ENCODE measurements around the gene SRSF9.
"Not testable (repeated sequence)": the region's sequence is repeated elsewhere in the genome, so short reads cannot be mapped to it uniquely, and the experiment has no call there.

Gene SRSF9

DNA sequence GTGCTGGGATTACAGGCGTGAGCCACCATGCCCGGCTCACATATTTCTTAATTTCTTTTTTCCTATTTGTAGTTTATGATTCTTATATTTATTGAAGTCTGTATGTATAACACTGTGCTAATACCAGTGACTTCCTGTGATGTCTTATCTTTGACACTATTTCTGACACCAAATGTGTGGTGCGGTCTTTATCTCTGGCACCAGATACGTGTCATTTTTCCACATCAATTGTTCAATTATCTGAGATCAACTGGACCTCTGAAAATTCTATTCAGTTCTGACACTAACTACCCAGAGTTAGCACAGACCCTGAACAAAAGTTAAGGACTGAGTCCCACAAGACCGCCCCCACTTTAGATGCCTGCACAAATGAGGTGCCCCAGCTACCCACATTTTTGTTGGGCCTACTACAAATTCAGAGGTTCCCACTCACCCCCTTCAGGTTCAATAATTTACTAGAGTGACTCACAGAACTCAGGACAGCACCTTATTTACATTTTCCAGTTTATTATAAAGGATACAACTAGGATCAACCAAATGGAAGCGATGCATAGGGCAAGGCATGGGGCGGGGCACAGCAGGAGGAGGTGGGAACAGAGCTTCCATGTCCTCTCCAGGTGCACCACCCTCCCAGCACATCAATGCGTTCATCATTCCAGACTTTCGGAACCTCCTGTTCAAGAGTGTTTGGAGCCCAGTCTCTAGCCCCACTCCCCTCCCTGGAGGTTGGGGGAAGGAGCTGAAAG is 11.6 kb upstream of the SRSF9 start:
- DNase-seq (ENCODE audit: low read depth), result no peak

- DNase-seq (ENCODE audit: low read depth), result no peak
Measured at GRCh38 chr12:120480211-120480610, 10.7 kb upstream of the SRSF9 start.

- DNase-seq (ENCODE audit: low read depth), result no peak
Measured at GRCh38 chr12:120479458-120479857, 9.9 kb upstream of the SRSF9 start.

DNA sequence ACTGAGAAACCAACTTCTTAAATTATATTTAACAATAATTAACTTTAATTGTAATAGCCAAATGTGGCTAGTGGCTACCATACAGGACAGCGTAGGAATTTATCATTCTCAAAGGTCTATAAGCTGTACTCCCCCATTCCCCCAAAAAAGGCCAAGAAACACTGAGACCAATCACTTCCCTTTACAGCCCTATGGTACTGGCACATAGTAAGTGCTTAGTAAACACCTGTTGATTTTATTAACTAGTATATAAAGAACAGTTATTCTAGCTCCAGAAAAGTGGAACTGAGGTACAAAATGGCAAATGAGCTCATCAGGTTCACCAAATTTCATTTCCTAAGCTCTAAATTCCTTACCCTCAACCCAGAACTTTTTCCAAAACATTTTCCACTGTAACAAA is 6.1 kb upstream of the SRSF9 start:
- DNase-seq (ENCODE audit: low read depth), result no peak

DNA sequence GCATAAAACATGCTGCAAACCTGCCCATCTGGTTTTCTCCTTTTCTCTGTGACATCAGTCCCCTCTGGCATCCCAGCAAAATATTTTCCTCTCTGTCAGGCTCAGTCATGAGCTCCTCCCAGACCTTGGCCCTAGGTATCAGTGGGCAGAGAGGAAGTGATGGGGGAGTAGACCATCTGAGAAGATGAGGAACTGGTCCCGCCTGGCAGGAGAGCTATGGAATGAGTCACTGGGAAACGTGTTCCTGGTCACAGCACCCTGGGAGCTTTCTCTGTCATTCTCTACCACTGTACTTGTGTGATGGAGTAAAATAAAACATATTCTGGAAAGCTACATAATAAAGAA is 5.0 kb upstream of the SRSF9 start:
- peak; percentile 93 for DNase-seq (ENCODE audit: low read depth)

DNA sequence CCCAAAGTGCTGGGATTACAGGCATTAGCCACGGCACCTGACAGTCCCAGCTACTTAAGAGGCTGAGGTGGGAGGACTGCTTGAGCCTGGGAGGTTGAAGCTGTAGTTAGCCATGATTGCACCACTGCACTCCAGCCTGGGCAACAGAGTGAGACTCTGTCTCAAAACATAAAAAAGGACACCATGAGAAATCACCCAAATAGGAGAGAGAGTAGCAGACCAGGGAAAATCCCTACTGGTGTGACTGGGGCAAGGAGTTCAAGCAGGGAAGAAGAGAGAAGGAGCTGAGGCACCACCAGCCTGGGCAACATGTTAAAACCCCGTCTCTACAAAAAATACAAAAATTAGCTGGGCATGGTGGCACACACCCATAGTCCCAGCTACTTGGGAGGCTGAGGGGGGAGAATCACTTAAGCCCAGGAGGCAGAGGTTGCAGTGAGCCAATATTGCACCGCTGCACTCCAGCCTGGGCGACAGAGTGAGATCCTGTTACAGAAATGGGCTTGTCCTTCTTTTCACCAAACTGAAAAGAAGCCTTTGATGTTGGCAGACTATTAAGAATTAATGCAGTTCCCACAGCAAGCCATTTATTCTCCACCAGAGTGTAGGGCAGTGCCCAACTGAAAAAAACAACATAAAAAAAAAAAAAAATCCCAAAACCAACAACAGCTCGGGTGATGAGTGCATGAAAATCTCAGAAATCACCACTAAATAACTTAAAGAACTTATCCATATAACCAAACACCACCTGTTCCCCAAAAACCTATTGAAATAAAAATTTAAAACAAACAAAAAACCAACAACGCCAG is 4.5 kb upstream of the SRSF9 start:
- DNase-seq (ENCODE audit: low read depth), result no peak

- DNase-seq (ENCODE audit: low read depth), result no peak
Measured at GRCh38 chr12:120472521-120472920, 3.0 kb upstream of the SRSF9 start.

DNA sequence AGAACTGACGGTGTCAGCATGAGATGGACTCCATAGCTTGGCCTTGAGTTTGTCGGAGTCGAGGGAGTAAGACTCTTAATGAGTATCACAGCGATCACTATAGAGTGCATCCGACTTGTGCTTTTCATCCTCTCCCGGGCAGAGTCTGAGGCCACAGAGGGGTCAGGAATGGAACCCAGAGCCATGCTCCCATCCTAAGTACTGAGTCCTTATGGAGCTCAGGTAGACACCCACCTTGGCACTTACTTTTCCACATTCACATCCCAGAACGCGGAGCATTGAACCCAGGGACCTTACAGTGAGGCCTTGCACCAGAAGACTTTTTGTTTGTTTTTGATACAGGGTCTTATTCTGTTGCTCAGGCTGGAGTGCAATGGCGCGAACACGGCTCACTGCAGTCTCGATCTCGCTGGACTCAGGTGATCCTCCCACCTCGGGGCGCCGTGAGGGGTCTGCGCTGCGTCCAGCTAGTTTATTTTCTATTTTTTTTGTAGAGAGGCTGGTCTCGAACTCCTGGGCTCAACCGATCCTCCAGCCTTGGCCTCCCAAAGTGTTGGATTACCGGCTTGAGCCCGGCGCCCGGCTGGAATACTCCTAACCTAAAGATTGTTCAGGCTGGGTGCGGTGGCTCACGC is 719 bp upstream of the SRSF9 start:
- DNase-seq (ENCODE audit: low read depth), result no peak

- DNase-seq (ENCODE audit: low read depth), result no peak
Measured at GRCh38 chr12:120468821-120469449, 613 bp downstream of the SRSF9 start.

GRCh38 chr12:120468325-120468820 is 1.2 kb downstream of the SRSF9 start:
- DNase-seq (ENCODE audit: low read depth), result no peak

- DNase-seq (ENCODE audit: low read depth), result no peak
Measured at GRCh38 chr12:120467439-120467838, 2.1 kb downstream of the SRSF9 start.

DNA sequence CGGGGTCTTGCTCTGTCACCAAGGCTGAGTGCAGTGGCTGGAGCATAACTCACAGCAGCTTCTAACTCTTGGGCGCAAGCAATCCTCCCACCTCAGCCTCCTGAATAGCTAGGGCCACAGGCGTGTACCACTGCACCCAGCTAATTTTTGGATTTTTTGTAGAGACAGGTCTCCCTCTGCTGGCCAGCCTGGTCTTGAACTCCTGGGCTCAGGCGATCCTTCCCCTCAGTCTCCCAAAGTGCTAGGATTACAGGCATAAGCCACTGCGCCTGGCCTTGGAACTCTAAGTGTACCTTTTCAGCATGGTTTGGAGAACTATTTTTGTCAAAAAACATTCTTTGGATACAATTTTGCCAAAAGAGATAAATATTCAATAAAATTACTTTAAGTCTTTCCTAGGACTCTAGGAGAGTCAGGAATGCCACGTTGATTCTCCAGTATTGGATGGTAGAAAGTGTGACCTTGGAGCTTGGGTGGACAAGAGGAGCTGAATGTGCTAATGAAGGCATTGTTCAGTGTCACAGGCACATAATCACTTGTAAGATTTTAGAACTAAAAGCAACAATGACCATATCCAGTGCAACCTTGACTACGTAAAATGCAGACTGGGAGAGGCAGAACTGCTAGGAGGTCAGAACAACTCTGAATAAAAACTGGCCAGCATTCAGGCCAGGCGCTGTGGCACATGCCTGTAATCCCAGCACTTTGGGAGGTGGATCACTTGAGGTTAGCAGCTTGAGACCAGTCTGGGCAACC is 2.8 kb downstream of the SRSF9 start:
- no peak for DNase-seq (ENCODE audit: low read depth)

DNA sequence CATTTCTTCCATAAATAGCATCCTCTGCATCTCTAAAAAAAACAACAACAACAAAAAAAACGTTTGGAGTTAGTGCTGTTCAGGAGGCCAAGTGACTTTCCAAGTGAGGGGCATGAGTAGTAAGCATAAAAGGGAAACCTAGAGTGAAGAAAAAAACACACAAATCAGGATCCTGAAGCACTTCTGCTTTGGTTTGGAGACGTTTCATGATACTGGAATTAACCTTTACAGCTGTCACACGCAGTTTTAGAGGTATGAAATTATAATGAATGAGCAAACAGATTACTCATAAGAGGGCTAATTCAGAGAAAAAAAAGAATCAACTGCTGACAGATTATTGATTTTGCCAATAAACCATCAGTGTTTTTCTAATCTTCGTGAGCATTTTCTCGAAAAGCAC is 3.8 kb downstream of the SRSF9 start:
- DNase-seq (ENCODE audit: low read depth), result no peak

GRCh38 chr12:120463712-120464111 is 5.8 kb downstream of the SRSF9 start:
- no peak for DNase-seq (ENCODE audit: low read depth)

DNA sequence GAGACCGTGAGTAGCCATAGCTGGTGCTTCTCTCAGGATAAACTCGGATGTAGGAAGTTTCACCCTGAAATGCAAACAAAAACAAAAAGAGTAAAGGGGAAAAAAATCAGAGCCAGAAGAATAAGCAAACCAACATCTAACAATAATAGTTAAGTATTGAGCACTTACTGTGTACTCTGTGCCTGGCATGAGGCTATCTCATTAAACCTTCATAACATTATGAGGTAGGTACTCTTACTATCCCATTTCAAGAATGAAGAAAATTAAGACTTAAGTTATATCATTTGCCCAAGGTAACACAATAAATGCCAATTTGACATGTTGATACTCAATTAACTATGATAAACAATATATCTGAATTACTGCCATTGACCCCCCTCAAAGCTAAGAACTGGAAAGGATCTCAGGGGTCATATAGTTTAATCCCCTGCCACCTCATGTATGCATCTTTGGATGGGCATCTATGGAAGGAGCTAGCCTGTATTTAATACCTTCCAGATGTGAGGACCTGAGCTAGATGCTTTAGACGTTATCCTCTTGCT is 7.4 kb downstream of the SRSF9 start:
- no peak for DNase-seq (ENCODE audit: low read depth)

GRCh38 chr12:120460157-120460556 is 9.4 kb downstream of the SRSF9 start:
- no peak for DNase-seq (ENCODE audit: low read depth)

DNA sequence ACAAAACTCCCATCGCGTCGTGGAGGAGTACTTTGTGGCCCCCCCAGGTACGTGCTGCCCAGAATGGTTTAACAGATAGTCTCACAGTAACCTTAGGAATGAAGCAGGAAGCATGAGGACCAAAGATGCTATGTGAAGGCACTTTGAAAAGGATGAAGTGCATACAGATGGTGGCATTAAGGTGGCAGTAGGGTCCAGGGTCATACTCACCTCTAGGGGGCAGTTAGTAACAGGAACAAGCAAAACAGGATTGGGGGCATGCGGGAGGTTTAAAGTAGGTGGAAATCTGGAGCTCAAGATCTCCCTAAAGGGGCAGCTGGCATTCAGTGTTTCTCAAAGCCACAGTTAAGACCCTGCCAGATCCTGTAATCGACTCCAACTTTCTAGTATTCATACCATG is 12.4 kb downstream of the SRSF9 start:
- no peak for DNase-seq (ENCODE audit: low read depth)

GRCh38 chr12:120455302-120455701 is 14.2 kb downstream of the SRSF9 start:
- DNase-seq (ENCODE audit: low read depth), result no peak

DNA sequence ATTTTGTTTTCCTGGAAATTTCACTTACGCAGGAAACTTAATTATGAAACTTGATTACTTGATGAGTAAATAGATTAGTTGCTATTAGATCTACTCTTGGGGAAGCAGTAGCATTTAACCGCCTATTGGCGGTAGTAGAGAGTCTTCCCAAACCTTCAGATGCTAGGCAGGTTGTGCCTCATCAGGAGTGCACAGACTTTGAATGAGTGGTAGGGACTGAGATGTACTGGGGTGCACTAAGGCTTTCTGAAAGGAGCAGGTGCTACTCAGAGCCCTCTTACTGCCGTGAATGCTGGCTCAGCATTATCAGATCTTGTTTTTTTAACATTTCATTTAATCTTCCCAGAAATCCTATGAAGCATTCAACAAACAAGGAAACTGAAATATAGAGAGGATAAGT is 15.6 kb downstream of the SRSF9 start:
- no peak for DNase-seq (ENCODE audit: low read depth)

DNA sequence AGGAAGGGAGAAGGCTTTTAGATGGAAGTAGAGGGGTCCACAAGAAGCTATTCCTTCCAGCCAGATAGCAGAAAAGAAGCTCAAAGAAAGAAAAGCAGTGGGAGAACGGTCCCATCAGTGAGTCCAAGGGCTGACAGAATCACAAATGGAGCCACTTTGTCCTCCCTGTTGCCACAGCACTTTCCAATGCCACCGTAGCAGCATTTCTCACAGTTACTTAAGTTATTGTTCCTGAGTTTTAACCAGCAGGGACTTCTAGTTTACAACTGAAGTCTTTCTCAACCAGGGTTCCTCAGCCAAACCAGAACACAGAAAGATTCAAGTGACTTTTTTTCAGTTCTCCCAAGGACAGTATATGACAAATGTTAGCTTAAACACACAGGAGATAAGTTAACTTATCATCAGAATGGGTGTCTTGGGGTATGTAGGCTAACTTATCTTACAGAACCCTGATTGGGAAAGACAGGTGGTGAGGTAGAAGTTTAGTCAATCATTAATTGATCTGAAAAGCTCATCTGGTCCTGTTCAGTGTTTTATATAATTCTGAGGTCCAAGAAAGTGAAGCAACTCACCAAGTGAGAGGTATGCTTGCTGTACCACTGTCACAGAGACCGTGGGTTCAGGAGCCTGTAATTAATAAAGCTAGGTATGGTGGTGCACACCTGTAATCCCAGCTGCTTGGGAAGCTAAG is 16.3 kb downstream of the SRSF9 start:
- DNase-seq (ENCODE audit: low read depth), result no peak

DNA sequence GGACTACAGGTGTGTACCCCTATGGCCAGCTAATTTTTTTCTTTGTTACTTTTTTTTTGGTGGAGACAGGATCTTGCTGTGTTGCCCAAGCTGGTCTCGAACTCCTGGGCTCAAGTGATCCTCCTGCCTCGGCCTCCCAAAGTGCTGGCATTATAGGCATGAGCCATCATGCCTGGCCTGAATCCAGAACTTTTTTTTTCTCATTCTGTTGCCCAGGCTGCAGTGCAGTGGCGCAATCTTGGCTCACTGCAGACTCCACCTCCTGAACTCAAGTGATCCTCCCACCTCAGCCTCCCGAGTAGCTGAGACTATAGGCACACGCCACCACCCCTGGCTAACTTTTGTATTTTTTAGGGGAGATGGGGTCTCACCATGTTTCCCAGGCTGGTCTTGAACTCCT is 17.0 kb downstream of the SRSF9 start:
- not testable (repeated sequence) for DNase-seq (ENCODE audit: low read depth)
